ENCODE measurements around the gene THEMIS.
"Not testable (repeated sequence)": the region's sequence is repeated elsewhere in the genome, so short reads cannot be mapped to it uniquely, and the experiment has no call there.

THEMIS gene

DNA sequence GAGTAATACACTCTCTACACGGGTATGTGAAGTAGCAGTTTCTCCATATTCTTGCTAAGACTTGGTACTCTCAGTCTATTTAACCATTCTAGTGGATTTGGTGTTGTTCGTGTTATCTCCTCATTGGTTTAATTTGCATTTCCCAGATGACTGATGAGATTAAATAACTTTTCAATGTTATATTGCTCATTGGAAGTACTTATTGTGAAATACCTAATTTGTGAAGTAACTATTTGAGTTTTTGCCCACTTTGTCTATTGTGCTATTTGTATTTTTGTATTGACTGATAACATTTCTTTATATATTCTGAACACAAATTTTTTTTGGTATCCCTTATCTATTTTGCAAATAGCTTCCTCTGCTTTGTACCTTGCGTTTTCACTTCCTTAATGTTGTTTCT is 167.9 kb downstream of the THEMIS start:
- no peak for DNase-seq (ENCODE audit: low read depth in 3 of 3, low spot score in 1 of 3)

DNA sequence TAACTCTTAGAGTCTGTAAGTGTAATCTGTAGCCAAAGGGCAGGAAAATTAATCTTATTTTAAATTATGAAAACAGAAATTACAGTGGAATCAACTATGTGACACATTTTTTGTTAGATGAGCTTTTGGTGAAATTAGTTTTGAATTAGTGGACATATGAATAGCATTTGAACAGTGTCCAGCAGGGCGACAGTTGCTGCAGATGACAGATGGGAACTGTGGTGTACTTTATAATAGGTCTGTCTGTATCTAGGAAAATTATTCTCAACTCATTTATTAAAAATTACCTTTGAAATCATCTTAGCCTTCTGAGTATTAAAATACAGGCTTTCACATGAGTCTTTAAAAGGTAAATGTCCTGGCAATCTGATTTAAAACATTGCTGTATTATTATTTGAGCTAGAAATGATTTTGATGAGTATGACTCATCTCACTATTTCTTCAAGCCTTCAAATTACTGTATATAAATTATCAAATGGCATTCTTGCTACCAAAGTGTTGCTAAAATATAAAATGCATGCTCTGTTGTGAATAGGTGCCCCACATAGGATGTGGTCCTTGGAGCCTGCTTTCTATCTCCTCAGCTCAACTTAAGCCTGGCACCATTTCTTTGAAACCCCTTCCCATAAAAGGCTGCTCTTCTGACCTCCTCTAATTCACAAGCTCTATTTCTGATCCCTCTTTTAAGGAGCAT is 173.5 kb downstream of the THEMIS start:
- no peak for DNase-seq (ENCODE audit: low read depth in 3 of 3, low spot score in 1 of 3)

DNA sequence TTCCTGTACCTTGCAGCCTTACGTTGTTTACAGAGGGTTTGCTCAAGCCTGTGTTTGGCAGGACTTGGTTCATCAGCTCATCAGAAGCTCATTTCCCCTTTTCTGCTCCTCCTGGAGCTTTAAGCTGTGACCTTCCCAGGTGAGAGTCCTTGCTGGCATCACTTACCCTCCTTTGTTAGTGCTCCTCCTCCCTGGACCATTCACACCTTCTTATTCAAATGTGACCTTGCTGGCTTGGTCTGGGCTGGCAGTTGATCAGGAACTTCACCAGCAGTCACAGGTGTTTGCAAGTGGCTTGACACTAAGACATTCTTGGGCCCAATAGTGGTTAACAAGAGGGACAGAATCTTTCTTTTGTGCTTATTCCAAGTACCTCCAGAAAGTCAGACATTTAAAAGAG is 175.0 kb downstream of the THEMIS start:
- DNase-seq (ENCODE audit: low read depth in 3 of 3, low spot score in 1 of 3) = no peak

GRCh38 chr6:127718694-127719093 is 182.2 kb downstream of the THEMIS start:
- no peak for DNase-seq (ENCODE audit: low read depth in 3 of 3, low spot score in 1 of 3)

GRCh38 chr6:127717384-127717783 is 183.5 kb downstream of the THEMIS start:
- DNase-seq (ENCODE audit: low read depth in 3 of 3, low spot score in 1 of 3) = no peak

DNA sequence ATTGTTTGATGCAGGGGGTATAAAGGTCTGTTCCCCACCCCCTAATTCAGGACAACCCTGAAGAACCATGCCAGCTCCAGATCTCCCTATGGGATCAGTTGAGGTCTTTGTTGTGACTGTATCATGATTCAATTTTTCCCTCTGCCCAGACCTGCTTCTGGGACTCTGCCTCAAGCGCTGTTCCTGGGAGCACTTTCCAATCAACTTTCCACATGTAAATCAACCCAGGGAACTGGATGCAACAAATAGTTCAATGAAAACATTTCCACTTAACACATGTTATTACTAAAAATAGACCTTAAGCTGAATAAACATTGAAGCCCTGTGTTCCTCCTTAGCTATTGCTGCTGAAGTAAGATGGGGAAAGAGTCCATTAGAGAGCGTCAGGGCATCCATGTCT is 184.4 kb downstream of the THEMIS start:
- DNase-seq (ENCODE audit: low read depth in 3 of 3, low spot score in 1 of 3) = no peak

GRCh38 chr6:127710668-127711067 is 190.2 kb downstream of the THEMIS start:
- no peak for DNase-seq (ENCODE audit: low read depth in 3 of 3, low spot score in 1 of 3)

DNA sequence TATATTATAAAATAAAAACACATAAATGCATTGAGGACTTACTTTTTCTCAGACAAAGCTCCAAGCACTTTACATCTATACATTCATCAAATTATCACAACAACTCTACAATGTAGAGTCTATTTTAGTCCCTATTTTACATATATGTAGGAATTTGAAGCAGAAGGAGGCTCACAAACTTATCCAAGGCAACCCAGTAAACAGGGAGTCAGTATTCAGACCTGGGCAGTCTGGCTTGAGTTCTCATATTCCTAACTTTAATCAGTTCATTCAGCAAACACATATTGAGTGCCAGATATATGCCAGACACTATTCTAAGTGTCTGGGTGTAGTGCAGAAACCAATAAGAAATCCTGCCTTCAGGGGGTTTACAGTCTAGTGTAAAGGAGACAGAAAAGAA is 194.6 kb downstream of the THEMIS start:
- DNase-seq (ENCODE audit: low read depth in 3 of 3, low spot score in 1 of 3) = no peak

DNA sequence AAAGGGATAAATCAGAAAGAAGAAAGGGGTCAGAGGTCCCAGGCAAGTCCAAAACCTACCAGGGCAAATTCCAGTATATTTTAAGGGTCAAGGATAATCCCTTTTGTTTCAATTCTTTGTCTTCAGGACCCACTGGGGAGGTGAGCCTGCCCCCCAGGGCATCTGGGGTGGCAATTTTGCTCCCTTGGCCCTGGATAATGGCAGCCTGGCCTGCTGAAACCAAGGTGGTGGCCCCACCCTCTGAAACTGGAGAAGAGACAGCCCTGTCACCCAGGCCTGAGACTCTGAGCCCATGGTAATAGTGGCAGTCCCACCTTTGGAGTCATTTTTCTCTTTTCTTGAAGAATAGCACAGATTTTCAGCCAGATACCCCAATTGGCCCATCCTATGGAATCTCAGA is 205.8 kb downstream of the THEMIS start:
- no peak for DNase-seq (ENCODE audit: low read depth in 3 of 3, low spot score in 1 of 3)

- DNase-seq (ENCODE audit: low read depth in 3 of 3, low spot score in 1 of 3) = no peak
Observed at GRCh38 chr6:127691146-127691545, 209.7 kb downstream of the THEMIS start.

DNA sequence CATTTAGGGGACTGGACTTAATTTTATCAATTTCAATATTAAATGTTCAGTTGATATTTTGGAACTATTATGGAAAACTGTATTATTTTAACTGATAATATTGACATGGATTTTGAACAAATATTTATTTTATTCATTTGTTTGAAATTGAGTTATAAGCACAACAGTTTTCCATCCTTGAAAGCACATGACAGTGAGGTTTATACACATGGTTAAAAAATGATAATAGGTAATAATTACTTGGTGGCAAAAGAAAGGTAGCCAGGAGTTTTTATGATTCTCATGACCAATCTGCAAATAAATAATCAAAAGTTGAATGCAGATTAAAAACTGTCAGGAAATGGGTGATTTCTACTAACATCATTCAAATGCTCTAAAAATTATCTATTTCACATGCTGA is 210.3 kb downstream of the THEMIS start:
- DNase-seq (ENCODE audit: low read depth in 3 of 3, low spot score in 1 of 3) = no peak

DNA sequence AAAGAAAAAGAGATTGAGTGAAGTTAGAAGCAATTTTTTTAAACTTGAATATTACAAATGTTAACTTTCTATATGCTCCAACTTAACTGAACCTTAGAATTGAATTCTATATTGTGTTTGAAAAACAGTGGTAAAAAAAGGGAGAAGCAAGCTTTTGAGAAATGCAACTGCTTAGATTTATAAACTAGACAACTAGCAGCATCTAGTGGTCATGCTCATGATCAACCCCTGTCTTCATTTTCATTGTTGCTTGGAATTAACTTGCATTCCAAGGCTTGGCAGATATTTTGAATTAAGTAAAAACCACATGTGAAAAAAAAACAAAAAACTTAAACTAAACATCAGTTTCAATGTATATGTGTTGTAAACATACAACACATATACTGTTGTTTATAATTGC is 210.8 kb downstream of the THEMIS start:
- DNase-seq (ENCODE audit: low read depth in 3 of 3, low spot score in 1 of 3) = no peak

- not testable (repeated sequence) for DNase-seq (ENCODE audit: low read depth in 3 of 3, low spot score in 1 of 3)
Observed at GRCh38 chr6:127687490-127687889, 213.4 kb downstream of the THEMIS start.

- DNase-seq (ENCODE audit: low read depth in 3 of 3, low spot score in 1 of 3) = no peak
Observed at GRCh38 chr6:127686084-127686483, 214.8 kb downstream of the THEMIS start.

DNA sequence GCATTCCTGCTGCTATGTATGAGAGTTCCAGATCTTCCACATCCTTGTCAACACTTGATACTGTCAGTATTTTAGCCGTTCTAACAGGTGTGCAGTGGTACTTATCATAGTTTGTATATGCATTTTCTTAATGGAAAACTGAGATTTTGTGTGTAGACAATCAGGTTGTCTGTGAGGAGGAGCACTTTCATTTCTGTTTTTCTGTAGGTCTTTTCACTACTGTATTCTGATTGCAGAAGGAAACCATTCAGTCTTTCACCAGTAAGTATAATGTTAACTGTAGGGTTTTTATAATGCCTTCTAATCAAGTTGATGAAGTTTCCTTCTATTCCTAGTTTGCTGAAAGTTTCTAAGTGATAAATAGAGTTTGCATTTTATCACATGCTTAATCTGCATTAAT is 216.4 kb downstream of the THEMIS start:
- DNase-seq (ENCODE audit: low read depth in 3 of 3, low spot score in 1 of 3) = no peak

Measured in stimulated activated CD4-positive, alpha-beta T cell treated with anti-CD3 and anti-CD28 coated beads, TNF-alpha, amount 100 ng/mL, for 1 hour (primary cell).